Measurements from ENCODE around the gene MYH7.

Gene MYH7

GRCh38 chr14:23399136-23399535, 36.3 kb downstream of the MYH7 start:
- TF ChIP-seq POLR2AphosphoS5 (IDR thresholded peaks at IDR 0.05; ENCODE audit: low read depth): no peak
- TF ChIP-seq SPI1 (IDR thresholded peaks at IDR 0.05; ENCODE audit: borderline replicate concordance, low read depth): no peak
- no peak for TF ChIP-seq REST (IDR thresholded peaks at IDR 0.05; ENCODE audit: insufficient replicate concordance, low read depth)
- TF ChIP-seq CTCF (IDR thresholded peaks at IDR 0.05; ENCODE audit: insufficient read depth, low read length): no peak
- TF ChIP-seq GABPA (IDR thresholded peaks at IDR 0.05; ENCODE audit: low read depth): no peak
- H3K27me3 ChIP-seq (ENCODE audit: insufficient read depth, poor library complexity, severe bottlenecking): no peaks in the 10 kb centered on the region
- no peak for DNase-seq (ENCODE audit: low read depth in 1 of 2, low spot score in 1 of 2)
- H3K4me3 ChIP-seq (replicated peaks; ENCODE audit: insufficient read depth, low read length): no peak overlapping the region
- no peak overlapping the region for H3K27ac ChIP-seq (replicated peaks)

GRCh38 chr14:23398348-23398747, 37.1 kb downstream of the MYH7 start:
- no peaks in the 10 kb centered on the region for H3K27me3 ChIP-seq (ENCODE audit: insufficient read depth, poor library complexity, severe bottlenecking)
- H3K4me3 ChIP-seq (replicated peaks; ENCODE audit: insufficient read depth, low read length): no peak overlapping the region
- DNase-seq (ENCODE audit: low read depth in 1 of 2, low spot score in 1 of 2): no peak
- TF ChIP-seq GABPA (IDR thresholded peaks at IDR 0.05; ENCODE audit: low read depth) (no peak), POLR2AphosphoS5 (IDR thresholded peaks at IDR 0.05; ENCODE audit: low read depth) (no peak), REST (IDR thresholded peaks at IDR 0.05; ENCODE audit: insufficient replicate concordance, low read depth) (no peak), CTCF (IDR thresholded peaks at IDR 0.05; ENCODE audit: insufficient read depth, low read length) (no peak), SPI1 (IDR thresholded peaks at IDR 0.05; ENCODE audit: borderline replicate concordance, low read depth) (no peak)
- no peak overlapping the region for H3K27ac ChIP-seq (replicated peaks)

GRCh38 chr14:23396781-23397407, 38.6 kb downstream of the MYH7 start:
- Histone ChIP-seq H3K4me3 (replicated peaks; ENCODE audit: insufficient read depth, low read length) (no peak overlapping the region), H3K27me3 (ENCODE audit: insufficient read depth, poor library complexity, severe bottlenecking) (no peaks in the 10 kb centered on the region), H3K27ac (replicated peaks) (no peak overlapping the region)
- TF ChIP-seq REST (IDR thresholded peaks at IDR 0.05; ENCODE audit: insufficient replicate concordance, low read depth) (no peak), GABPA (IDR thresholded peaks at IDR 0.05; ENCODE audit: low read depth) (no peak), POLR2AphosphoS5 (IDR thresholded peaks at IDR 0.05; ENCODE audit: low read depth) (no peak), CTCF (IDR thresholded peaks at IDR 0.05; ENCODE audit: insufficient read depth, low read length) (no peak), SPI1 (IDR thresholded peaks at IDR 0.05; ENCODE audit: borderline replicate concordance, low read depth) (no peak)
- no peak for DNase-seq (ENCODE audit: low read depth in 1 of 2, low spot score in 1 of 2)

Data from HL-60 (cell line).